ENCODE measurements around the gene SLC19A3.
"Not testable (repeated sequence)": the region's sequence is repeated elsewhere in the genome, so short reads cannot be mapped to it uniquely, and the experiment has no call there.

SLC19A3 gene

DNA sequence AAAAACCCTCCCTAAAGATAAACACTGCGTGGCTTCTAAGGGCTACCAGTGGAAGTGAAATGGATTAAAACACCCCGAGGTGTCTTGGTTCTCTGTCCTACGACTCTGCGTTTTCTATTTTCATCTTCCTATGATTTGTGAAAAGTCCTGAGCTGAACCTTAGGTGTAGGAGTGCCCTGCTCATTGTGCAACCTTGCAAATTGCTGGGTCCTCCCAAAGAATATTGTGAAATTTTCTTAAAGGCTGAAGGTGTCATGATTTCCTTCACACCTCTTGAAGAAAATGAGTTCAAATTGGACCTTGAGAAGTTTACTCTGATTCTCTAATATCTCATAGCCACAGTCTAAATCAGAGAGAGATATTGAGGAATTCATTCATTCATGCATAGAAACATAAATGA, 1.8 kb upstream of the SLC19A3 start:
- Mint-ChIP-seq H3K27me3 (peaks cover 16% of the 10 kb centered on the region), H3K4me3 (no peak overlapping the region), H3K27ac (no peak overlapping the region), H3K4me1 (ENCODE audit: low read depth) (peaks cover 3% of the 10 kb centered on the region), H3K9me3 (ENCODE audit: low read depth) (no peaks in the 10 kb centered on the region), H3K36me3 (no peaks in the 10 kb centered on the region)

DNA sequence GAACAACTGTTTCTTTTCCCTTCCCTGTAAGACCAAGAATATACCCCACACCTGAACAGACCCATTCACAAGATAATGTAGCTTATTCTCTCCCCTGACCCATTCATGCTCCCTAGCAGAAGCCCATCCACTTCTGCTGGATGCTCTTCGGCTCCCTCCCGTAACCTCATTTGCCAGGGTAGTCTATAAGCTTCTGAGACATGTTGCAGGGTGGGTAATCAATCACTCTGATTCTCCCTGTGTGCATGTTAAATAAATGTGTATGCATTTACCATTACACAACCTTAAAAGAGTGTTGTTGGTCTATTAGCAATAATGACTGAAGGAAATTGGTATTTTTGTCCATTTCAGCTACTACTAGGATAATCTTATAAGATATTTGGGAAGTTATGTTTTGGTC, 1.3 kb downstream of the SLC19A3 start:
- no peaks in the 10 kb centered on the region for H3K36me3 Mint-ChIP-seq
- H3K4me1 Mint-ChIP-seq (ENCODE audit: low read depth): peaks cover 3% of the 10 kb centered on the region
- peaks cover 8% of the 10 kb centered on the region for H3K27me3 Mint-ChIP-seq
- H3K4me3 Mint-ChIP-seq: no peak overlapping the region
- no peaks in the 10 kb centered on the region for H3K9me3 Mint-ChIP-seq (ENCODE audit: low read depth)
- no peak overlapping the region for H3K27ac Mint-ChIP-seq

DNA sequence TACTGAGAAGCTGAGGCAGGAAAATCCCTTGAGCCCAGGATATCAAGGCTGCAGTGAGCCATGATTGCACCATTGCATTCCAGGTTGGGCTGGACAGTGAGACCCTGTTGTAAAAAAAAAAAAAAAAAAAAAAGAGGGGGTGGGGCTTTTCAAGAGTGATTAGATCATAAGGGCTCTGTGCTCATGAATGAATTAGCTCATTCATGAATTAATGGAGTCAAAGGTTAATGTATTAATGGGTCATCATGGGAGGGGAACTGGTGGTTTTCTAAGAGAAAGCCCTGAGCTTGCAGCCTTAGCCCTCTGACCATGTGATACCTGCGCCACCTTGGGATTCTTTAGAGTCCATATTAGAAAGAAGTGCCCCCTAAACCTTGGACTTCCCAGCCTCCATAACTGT, 4.5 kb downstream of the SLC19A3 start:
- Mint-ChIP-seq H3K27ac (no peak overlapping the region), H3K36me3 (no peaks in the 10 kb centered on the region), H3K4me1 (ENCODE audit: low read depth) (peaks cover 3% of the 10 kb centered on the region), H3K9me3 (ENCODE audit: low read depth) (no peaks in the 10 kb centered on the region), H3K4me3 (no peak overlapping the region), H3K27me3 (peaks cover 5% of the 10 kb centered on the region)

GRCh38 chr2:227710986-227711385, 6.8 kb downstream of the SLC19A3 start:
- H3K4me1 Mint-ChIP-seq (ENCODE audit: low read depth): no peaks in the 10 kb centered on the region
- no peaks in the 10 kb centered on the region for H3K9me3 Mint-ChIP-seq (ENCODE audit: low read depth)
- no peak overlapping the region for H3K4me3 Mint-ChIP-seq
- H3K27ac Mint-ChIP-seq: no peak overlapping the region
- H3K27me3 Mint-ChIP-seq: peaks cover 3% of the 10 kb centered on the region
- no peaks in the 10 kb centered on the region for H3K36me3 Mint-ChIP-seq

DNA sequence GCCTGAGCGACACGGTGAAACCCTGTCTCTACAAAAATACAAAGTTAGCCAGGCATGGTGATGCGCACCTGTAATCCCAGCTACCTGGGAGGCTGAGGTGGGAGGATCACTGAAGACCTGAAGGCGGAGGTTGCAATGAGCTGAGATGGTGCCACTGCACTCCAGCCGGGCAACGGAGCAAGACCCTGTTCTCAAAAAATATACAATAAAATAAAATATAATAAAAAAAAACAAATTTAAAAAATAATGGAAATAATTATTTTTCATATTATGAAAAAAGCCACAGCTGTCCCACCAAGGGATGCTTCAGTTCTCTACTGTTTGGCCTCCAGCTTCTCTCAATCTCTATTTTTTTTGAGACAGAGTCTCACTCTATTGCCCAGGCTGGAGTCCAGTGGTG, 10.4 kb downstream of the SLC19A3 start:
- Mint-ChIP-seq H3K4me3 (no peak overlapping the region), H3K4me1 (ENCODE audit: low read depth) (no peaks in the 10 kb centered on the region), H3K9me3 (ENCODE audit: low read depth) (no peaks in the 10 kb centered on the region), H3K27me3 (peaks cover 3% of the 10 kb centered on the region), H3K27ac (no peak overlapping the region), H3K36me3 (no peaks in the 10 kb centered on the region)

DNA sequence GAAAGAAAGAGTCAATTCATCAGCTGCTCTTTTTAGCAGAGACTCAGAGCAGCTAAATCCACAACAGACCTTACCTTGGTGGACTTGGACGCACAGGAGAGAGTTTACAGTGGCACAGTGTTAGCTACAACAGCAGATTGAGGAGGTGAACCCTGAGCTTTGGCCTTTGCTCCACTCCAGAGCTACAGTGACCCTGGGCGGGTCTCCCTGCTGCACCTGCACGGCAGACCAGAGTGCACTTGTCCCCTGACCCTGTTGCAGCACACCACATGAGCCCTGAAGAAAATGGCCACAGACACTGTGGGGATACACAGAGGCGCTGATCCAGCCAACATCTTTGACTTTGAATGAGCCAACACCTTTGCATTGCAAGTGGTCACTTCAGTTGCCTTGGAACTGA, 11.0 kb downstream of the SLC19A3 start:
- H3K9me3 Mint-ChIP-seq (ENCODE audit: low read depth): no peaks in the 10 kb centered on the region
- H3K4me3 Mint-ChIP-seq: no peak overlapping the region
- no peaks in the 10 kb centered on the region for H3K4me1 Mint-ChIP-seq (ENCODE audit: low read depth)
- peaks cover 5% of the 10 kb centered on the region for H3K27me3 Mint-ChIP-seq
- H3K36me3 Mint-ChIP-seq: no peaks in the 10 kb centered on the region
- H3K27ac Mint-ChIP-seq: no peak overlapping the region

- Mint-ChIP-seq H3K4me3 (no peak overlapping the region), H3K36me3 (no peaks in the 10 kb centered on the region), H3K9me3 (ENCODE audit: low read depth) (peaks cover 3% of the 10 kb centered on the region), H3K4me1 (ENCODE audit: low read depth) (no peaks in the 10 kb centered on the region), H3K27ac (no peak overlapping the region), H3K27me3 (peaks cover 12% of the 10 kb centered on the region)
Observed at GRCh38 chr2:227703961-227704360, 13.9 kb downstream of the SLC19A3 start.

DNA sequence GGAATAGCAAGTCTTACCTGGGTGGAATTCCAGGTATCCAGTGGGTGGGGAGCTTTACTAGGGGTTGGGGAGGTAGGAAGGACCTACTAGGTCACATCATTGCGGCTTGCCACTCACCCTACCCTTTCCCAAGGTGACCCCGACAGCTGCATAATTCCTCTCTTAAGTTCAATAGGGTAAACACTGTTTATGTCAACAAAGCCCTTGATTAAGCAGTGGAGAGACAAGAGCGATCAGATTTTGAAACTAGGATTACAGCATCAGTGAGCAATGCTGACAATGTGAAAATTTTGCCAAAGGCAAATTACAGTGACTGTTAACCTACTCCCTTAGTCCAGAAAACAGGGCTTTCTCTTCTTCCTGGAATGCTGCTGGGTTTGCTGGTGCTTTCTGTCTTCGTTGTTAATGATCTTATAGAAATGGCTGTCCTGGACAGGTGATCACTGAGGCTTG, 14.5 kb downstream of the SLC19A3 start:
- no peaks in the 10 kb centered on the region for H3K36me3 Mint-ChIP-seq
- no peak overlapping the region for H3K4me3 Mint-ChIP-seq
- H3K9me3 Mint-ChIP-seq (ENCODE audit: low read depth): peaks cover 3% of the 10 kb centered on the region
- H3K27me3 Mint-ChIP-seq: peaks cover 11% of the 10 kb centered on the region
- H3K27ac Mint-ChIP-seq: no peak overlapping the region
- H3K4me1 Mint-ChIP-seq (ENCODE audit: low read depth): no peaks in the 10 kb centered on the region

DNA sequence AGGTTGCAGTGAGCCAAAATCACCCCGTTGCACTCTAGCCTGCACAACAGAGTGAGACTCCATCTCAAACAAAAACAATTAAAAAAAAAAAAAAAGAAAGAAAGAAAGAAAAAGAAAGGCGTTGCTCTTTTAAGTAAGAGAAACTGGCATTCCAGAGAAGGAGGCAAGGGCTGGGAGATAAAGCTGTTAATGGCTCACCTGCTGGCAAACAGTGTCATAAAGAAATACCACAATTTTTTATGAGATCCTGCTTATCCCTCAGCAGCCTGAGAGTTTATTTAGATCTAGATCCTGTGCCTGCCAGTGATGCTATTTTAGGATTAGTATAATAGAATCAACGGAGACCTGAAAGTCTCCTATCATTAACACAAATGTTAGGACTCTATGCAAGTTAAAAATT, 16.3 kb downstream of the SLC19A3 start:
- H3K27ac Mint-ChIP-seq: no peak overlapping the region
- peaks cover 11% of the 10 kb centered on the region for H3K27me3 Mint-ChIP-seq
- H3K4me1 Mint-ChIP-seq (ENCODE audit: low read depth): no peaks in the 10 kb centered on the region
- H3K9me3 Mint-ChIP-seq (ENCODE audit: low read depth): peaks cover 3% of the 10 kb centered on the region
- no peak overlapping the region for H3K4me3 Mint-ChIP-seq
- H3K36me3 Mint-ChIP-seq: no peaks in the 10 kb centered on the region

DNA sequence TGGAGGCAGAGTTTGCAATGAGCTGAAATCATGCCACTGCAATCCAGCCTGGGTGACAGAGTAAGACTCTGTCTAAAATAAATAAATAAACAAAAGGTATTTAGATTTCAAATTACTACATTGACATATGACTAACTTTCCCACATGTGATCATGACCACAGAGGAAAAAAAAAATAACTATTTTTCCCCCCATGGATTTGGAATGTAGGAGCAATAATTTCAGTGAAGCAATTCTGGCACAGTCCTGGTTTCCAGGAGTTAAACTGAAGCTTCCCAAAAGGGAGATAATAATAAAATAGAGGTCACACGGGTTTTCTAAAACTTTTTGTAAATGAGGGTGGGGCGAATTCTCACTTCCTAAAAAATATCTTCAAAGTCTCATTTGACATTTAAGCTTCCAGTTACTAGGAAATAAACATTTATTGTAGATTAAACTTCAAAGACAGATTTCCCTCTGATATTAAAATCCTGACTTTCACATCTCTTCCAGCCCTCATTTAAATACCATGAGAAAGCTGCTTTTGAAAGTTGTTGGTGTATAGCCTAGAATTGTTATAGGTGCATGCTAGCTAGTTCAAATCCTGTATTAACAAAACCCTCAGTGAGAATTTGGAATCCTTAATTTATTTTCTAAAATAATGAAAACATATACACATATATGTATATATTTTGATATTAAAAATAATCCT, 20.7 kb downstream of the SLC19A3 start:
- Mint-ChIP-seq H3K36me3 (no peaks in the 10 kb centered on the region), H3K27me3 (peaks cover 9% of the 10 kb centered on the region), H3K27ac (no peak overlapping the region), H3K4me1 (ENCODE audit: low read depth) (no peaks in the 10 kb centered on the region), H3K4me3 (no peak overlapping the region), H3K9me3 (ENCODE audit: low read depth) (peaks cover 3% of the 10 kb centered on the region)

- H3K36me3 Mint-ChIP-seq: no peaks in the 10 kb centered on the region
- peaks cover 13% of the 10 kb centered on the region for H3K27me3 Mint-ChIP-seq
- no peak overlapping the region for H3K27ac Mint-ChIP-seq
- H3K9me3 Mint-ChIP-seq (ENCODE audit: low read depth): no peaks in the 10 kb centered on the region
- H3K4me1 Mint-ChIP-seq (ENCODE audit: low read depth): no peaks in the 10 kb centered on the region
- H3K4me3 Mint-ChIP-seq: no peak overlapping the region
Observed at GRCh38 chr2:227687189-227687588, 30.6 kb downstream of the SLC19A3 start.

GRCh38 chr2:227684258-227684657, 33.6 kb downstream of the SLC19A3 start:
- no peaks in the 10 kb centered on the region for H3K4me1 Mint-ChIP-seq (ENCODE audit: low read depth)
- no peaks in the 10 kb centered on the region for H3K36me3 Mint-ChIP-seq
- H3K4me3 Mint-ChIP-seq: no peak overlapping the region
- peaks cover 5% of the 10 kb centered on the region for H3K27me3 Mint-ChIP-seq
- H3K27ac Mint-ChIP-seq: no peak overlapping the region
- no peaks in the 10 kb centered on the region for H3K9me3 Mint-ChIP-seq (ENCODE audit: low read depth)

- H3K4me3 Mint-ChIP-seq: no peak overlapping the region
- no peaks in the 10 kb centered on the region for H3K4me1 Mint-ChIP-seq (ENCODE audit: low read depth)
- H3K9me3 Mint-ChIP-seq (ENCODE audit: low read depth): no peaks in the 10 kb centered on the region
- peaks cover 1% of the 10 kb centered on the region for H3K27me3 Mint-ChIP-seq
- no peak overlapping the region for H3K27ac Mint-ChIP-seq
- no peaks in the 10 kb centered on the region for H3K36me3 Mint-ChIP-seq
Observed at GRCh38 chr2:227677928-227678327, 39.9 kb downstream of the SLC19A3 start.

- H3K27me3 Mint-ChIP-seq: peaks cover 1% of the 10 kb centered on the region
- no peaks in the 10 kb centered on the region for H3K36me3 Mint-ChIP-seq
- H3K4me1 Mint-ChIP-seq (ENCODE audit: low read depth): no peaks in the 10 kb centered on the region
- no peaks in the 10 kb centered on the region for H3K9me3 Mint-ChIP-seq (ENCODE audit: low read depth)
- no peak overlapping the region for H3K4me3 Mint-ChIP-seq
- no peak overlapping the region for H3K27ac Mint-ChIP-seq
Observed at GRCh38 chr2:227674485-227674884, 43.3 kb downstream of the SLC19A3 start.

GRCh38 chr2:227673620-227674019, 44.2 kb downstream of the SLC19A3 start:
- H3K9me3 Mint-ChIP-seq (ENCODE audit: low read depth); H3K27ac Mint-ChIP-seq; H3K4me1 Mint-ChIP-seq (ENCODE audit: low read depth); H3K27me3 Mint-ChIP-seq; H3K36me3 Mint-ChIP-seq; H3K4me3 Mint-ChIP-seq: not testable (repeated sequence)

GRCh38 chr2:227671170-227671905, 46.5 kb downstream of the SLC19A3 start:
- H3K27me3 Mint-ChIP-seq: peaks cover under 1% of the 10 kb centered on the region
- no peak overlapping the region for H3K4me3 Mint-ChIP-seq
- H3K9me3 Mint-ChIP-seq (ENCODE audit: low read depth): no peaks in the 10 kb centered on the region
- H3K36me3 Mint-ChIP-seq: no peaks in the 10 kb centered on the region
- no peak overlapping the region for H3K27ac Mint-ChIP-seq
- no peaks in the 10 kb centered on the region for H3K4me1 Mint-ChIP-seq (ENCODE audit: low read depth)
